ENCODE data around the gene PDE10A.
"Not testable (repeated sequence)": the region's sequence is repeated elsewhere in the genome, so short reads cannot be mapped to it uniquely, and the experiment has no call there.

Gene PDE10A

DNA sequence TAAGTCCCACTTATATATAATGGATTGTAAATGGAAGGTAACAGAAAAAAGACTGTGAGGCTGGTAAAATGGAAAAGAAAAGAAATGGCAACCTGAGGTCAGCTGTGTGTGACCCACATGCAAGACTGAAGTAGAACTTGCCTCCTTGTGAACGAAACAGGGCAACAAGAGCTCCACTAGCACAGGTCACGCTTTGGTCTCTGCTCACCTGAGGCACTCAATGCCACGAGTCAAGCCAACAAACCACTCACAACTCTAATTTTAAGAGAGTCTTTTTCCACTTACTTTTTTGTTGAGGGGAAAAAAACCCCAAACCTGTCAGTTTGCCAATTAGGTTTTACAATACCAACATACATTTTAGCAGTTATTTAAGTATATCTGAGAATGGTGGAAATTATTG is 65.2 kb downstream of the PDE10A start:
- DNase-seq (ENCODE audit: low read depth) = no peak
- H3K4me3 ChIP-seq (ENCODE audit: low read length) = no peak overlapping the region
- TF ChIP-seq, protein P1, sequence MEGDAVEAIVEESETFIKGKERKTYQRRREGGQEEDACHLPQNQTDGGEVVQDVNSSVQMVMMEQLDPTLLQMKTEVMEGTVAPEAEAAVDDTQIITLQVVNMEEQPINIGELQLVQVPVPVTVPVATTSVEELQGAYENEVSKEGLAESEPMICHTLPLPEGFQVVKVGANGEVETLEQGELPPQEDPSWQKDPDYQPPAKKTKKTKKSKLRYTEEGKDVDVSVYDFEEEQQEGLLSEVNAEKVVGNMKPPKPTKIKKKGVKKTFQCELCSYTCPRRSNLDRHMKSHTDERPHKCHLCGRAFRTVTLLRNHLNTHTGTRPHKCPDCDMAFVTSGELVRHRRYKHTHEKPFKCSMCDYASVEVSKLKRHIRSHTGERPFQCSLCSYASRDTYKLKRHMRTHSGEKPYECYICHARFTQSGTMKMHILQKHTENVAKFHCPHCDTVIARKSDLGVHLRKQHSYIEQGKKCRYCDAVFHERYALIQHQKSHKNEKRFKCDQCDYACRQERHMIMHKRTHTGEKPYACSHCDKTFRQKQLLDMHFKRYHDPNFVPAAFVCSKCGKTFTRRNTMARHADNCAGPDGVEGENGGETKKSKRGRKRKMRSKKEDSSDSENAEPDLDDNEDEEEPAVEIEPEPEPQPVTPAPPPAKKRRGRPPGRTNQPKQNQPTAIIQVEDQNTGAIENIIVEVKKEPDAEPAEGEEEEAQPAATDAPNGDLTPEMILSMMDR (IDR thresholded peaks at IDR 0.05; ENCODE audit: insufficient read depth, low read depth, low read length, missing control alignments) = no peak

DNA sequence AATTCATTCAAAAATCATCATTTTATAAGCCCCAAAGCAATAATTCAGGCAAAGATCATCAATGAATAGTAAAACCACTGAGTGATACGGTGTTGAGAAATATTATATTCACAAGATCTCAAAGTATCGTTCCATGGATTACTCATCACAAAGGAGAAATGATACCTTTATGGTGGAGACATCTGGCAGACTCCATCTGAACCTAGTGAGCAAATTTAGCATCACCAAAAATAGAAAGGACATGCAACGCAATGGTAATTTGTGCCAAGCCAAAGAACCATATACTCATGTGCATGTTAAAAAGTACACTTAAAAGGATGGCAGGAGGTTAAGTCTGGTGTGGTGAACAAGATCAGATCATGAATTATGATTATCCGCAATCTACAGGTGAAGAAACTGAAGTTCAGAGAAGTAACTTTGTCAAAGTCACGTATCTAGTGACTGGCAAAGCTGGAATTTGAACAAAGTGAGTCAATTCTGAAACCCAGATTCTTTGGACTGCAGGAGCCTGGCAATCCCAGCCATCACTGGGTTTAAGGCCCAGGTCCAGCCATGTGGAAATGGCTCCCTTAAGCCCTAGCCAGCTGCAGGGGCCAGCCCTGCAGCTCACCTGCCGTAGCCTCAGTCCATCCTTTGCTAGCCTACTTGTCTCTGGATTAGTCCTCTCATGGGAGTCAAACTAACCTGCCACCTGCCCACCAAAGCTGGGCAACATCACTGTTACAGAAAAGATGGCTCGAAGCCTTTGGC is 68.3 kb downstream of the PDE10A start:
- H3K4me3 ChIP-seq (ENCODE audit: low read length) = no peak overlapping the region
- no peak for DNase-seq (ENCODE audit: low read depth)
- TF ChIP-seq, protein P1 (IDR thresholded peaks at IDR 0.05; ENCODE audit: insufficient read depth, low read depth, low read length, missing control alignments) = no peak

DNA sequence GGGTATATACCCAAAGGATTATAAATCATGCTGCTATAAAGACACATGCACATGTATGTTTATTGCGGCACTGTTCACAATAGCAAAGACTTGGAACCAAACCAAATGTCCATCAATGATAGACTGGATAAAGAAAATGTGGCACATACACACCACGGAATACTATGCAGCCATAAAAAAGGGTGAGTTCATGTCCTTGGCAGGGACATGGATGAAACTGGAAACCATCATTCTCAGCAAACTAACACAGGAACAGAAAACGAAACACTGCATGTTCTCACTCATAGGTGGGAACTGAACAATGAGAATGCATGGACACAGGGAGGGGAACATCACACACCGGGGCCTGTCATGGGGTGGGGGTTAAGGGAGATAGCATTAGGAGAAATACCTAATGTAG is 70.1 kb downstream of the PDE10A start:
- not testable (repeated sequence) for DNase-seq (ENCODE audit: low read depth); H3K4me3 ChIP-seq (ENCODE audit: low read length)

DNA sequence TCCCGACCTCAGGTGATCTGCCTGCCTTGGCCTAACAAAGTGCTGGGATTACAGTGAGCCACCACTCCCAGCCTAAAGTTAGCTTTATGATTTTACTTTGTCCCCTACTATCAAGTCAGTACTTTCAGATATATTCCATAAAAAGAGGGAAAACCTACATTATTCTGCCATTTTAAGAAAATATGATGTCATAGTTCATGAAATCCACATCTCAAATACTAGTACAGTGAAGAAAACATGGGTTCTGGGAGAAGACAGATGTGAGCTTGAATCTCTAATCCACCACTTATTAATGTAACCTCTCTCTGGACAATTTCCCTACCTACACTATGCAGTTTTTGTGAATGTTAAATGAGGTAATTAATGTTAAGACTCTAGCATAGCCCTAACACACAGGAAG is 74.5 kb downstream of the PDE10A start:
- H3K4me3 ChIP-seq (ENCODE audit: low read length) = no peak overlapping the region
- TF ChIP-seq, protein P1 (IDR thresholded peaks at IDR 0.05; ENCODE audit: insufficient read depth, low read depth, low read length, missing control alignments) = no peak
- DNase-seq (ENCODE audit: low read depth) = no peak

DNA sequence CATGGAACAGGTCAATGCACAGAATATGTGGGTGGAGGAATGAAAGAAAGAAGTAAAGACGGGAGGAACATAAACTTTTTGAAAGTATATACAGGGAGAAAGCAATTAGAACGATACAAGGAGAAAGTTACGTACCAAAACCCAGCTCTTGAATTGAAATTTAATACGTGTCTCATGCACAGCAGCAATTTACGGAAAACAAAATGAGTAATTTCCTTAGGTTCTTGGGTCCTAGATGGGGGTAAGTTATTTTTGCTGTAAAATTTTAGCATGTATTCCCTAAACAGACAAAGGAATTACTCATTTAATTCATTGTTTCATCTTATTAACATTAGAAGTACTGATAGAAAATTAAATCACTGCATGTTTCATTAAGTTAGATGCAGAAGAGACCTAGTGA is 75.8 kb downstream of the PDE10A start:
- no peak for DNase-seq (ENCODE audit: low read depth)
- TF ChIP-seq, protein P1 (IDR thresholded peaks at IDR 0.05; ENCODE audit: insufficient read depth, low read depth, low read length, missing control alignments) = no peak

DNA sequence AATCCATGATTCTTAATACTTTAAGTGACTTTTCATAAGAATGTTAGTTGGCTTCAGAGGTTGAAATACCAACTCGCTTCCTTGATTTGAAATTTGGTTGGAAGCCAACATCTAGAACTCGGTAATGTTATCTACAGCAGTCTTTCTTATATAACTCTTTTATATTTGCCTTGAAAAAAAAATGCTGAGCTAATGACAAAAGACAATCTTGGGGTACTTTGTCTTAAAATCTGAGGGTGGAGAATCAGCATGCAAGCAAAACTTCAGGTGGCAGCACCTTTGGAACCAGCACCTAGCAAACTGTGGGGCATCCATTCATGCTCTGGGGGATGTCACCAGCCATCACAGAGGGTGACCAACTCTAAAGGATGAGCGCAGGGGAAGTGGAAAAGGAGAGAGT is 76.3 kb downstream of the PDE10A start:
- no peak overlapping the region for H3K4me3 ChIP-seq (ENCODE audit: low read length)
- DNase-seq (ENCODE audit: low read depth) = no peak
- TF ChIP-seq, protein P1 (IDR thresholded peaks at IDR 0.05; ENCODE audit: insufficient read depth, low read depth, low read length, missing control alignments) = no peak

More for the DNA sequence above, 75.8 kb downstream of the PDE10A start:
- H3K4me3 ChIP-seq (ENCODE audit: low read length) = no peak overlapping the region

DNA sequence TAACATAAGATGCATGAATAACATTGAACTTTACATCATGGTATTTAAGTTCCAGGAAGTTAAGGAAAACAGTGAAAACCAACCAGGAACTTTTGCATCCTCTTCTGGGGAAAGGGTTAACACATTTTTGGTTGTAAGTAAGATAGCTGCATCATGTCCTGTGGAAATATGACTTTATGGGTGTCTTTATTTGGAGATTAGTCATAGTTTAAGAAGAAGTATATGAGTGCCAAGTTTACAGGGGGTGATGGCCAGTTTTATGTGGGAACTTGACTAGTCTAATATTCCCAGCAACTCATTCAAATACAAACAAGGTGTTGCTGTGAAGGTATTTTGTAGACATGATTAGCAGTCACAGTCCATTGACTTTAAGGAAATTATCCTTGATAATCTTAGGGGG is 78.0 kb downstream of the PDE10A start:
- no peak overlapping the region for H3K4me3 ChIP-seq (ENCODE audit: low read length)
- TF ChIP-seq, protein P1 (IDR thresholded peaks at IDR 0.05; ENCODE audit: insufficient read depth, low read depth, low read length, missing control alignments) = no peak
- no peak for DNase-seq (ENCODE audit: low read depth)

Measured in epithelial cell of esophagus (primary cell).